Measurements from ENCODE around the gene PLA2G4A.

The PLA2G4A gene

DNA sequence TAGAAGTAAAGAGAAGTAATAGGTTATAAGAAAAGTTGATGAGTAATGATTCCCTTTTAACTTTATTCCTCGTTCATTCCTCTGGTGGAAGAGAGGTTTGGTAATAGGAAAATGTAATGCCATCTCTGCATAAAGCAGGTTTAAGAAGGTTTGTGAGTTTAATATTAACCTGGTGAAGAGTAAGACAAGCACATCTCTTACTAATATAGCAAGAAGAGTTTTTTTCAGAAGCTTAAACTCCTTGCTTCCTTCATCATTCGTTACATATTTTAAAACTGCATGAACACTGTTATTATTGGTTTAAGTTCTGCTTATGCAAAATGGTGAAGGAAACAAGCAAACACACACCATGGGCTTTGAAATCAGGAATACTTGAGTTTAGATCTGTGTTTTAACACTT, 9.2 kb upstream of the PLA2G4A start:
- TF ChIP-seq, protein P1, sequence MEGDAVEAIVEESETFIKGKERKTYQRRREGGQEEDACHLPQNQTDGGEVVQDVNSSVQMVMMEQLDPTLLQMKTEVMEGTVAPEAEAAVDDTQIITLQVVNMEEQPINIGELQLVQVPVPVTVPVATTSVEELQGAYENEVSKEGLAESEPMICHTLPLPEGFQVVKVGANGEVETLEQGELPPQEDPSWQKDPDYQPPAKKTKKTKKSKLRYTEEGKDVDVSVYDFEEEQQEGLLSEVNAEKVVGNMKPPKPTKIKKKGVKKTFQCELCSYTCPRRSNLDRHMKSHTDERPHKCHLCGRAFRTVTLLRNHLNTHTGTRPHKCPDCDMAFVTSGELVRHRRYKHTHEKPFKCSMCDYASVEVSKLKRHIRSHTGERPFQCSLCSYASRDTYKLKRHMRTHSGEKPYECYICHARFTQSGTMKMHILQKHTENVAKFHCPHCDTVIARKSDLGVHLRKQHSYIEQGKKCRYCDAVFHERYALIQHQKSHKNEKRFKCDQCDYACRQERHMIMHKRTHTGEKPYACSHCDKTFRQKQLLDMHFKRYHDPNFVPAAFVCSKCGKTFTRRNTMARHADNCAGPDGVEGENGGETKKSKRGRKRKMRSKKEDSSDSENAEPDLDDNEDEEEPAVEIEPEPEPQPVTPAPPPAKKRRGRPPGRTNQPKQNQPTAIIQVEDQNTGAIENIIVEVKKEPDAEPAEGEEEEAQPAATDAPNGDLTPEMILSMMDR (IDR thresholded peaks at IDR 0.05; ENCODE audit: low read depth, low read length, missing control alignments) = no peak
- no peak for DNase-seq (ENCODE audit: extremely low read depth, low read depth)
- H3K4me3 ChIP-seq (replicated peaks; ENCODE audit: low read depth, low read length) = no peak overlapping the region

- no peak for DNase-seq (ENCODE audit: extremely low read depth, low read depth)
- TF ChIP-seq, protein P1 (IDR thresholded peaks at IDR 0.05; ENCODE audit: low read depth, low read length, missing control alignments) = no peak
- peak overlapping the region; percentile 61 for H3K4me3 ChIP-seq (replicated peaks; ENCODE audit: low read depth, low read length)
Measured at GRCh38 chr1:186829686-186830587, 1.2 kb downstream of the PLA2G4A start.

DNA sequence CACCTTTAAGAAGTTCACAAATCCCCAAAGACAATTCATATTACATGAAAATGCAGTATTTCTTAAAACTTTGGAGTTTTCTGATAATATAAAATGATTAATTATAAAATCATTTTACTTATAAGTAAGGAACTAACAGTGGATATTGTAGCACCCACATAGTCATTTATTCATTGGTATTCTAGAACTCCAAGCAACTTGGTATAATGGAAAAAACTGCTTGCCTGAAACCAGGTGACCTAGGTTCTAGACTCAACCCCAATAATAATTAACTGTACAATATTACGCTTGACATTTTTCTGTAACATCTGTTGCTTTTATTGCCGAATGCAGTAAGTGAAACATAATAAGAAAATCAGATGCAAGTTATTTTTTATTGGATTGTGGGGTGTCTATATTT, 2.4 kb downstream of the PLA2G4A start:
- no peak overlapping the region for H3K4me3 ChIP-seq (replicated peaks; ENCODE audit: low read depth, low read length)
- TF ChIP-seq, protein P1 (IDR thresholded peaks at IDR 0.05; ENCODE audit: low read depth, low read length, missing control alignments) = no peak
- DNase-seq (ENCODE audit: extremely low read depth, low read depth) = no peak

- TF ChIP-seq, protein P1 (IDR thresholded peaks at IDR 0.05; ENCODE audit: low read depth, low read length, missing control alignments) = no peak
- no peak overlapping the region for H3K4me3 ChIP-seq (replicated peaks; ENCODE audit: low read depth, low read length)
- DNase-seq (ENCODE audit: extremely low read depth, low read depth) = no peak
Measured at GRCh38 chr1:186834399-186834958, 5.7 kb downstream of the PLA2G4A start.

- no peak overlapping the region for H3K4me3 ChIP-seq (replicated peaks; ENCODE audit: low read depth, low read length)
- no peak for DNase-seq (ENCODE audit: extremely low read depth, low read depth)
Measured at GRCh38 chr1:186835448-186835847, 6.7 kb downstream of the PLA2G4A start.

DNA sequence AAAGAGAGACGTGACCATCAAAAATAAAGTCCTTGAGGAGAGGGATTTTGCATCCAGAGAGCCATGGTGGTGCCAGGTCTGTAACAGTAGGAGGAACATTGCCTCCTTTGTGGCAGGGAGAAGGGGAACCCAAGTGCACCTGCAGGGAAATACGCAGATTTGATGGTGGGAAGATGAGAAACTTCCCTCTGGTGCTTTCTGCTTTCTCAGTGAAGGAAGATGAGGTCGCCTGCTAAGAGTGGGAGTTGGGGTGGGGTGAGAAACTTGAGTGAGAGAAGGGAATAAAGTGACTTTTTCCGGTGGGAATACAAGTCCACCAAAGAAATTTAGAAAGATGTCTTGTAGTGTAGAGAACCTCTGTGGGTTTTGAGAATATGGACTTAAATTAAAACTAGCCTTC, 9.1 kb downstream of the PLA2G4A start:
- no peak for DNase-seq (ENCODE audit: extremely low read depth, low read depth)
- TF ChIP-seq, protein P1 (IDR thresholded peaks at IDR 0.05; ENCODE audit: low read depth, low read length, missing control alignments) = no peak
- H3K4me3 ChIP-seq (replicated peaks; ENCODE audit: low read depth, low read length) = no peak overlapping the region

More at GRCh38 chr1:186835448-186835847, 6.7 kb downstream of the PLA2G4A start:
- TF ChIP-seq, protein P1 (IDR thresholded peaks at IDR 0.05; ENCODE audit: low read depth, low read length, missing control alignments) = no peak
